Mucosa of gallbladder (tissue), 1 donor: ENCODE measurements around the gene HADH. TPM values are rescaled to one million over a fixed set of nuclear protein-coding genes. Genes with fewer than 3 reads are reported as not detected.
"Not testable (repeated sequence)": the region's sequence is repeated elsewhere in the genome, so short reads cannot be mapped to it uniquely, and the experiment has no call there.

ENCODE experiments used
- DNase-seq: peaks from one replicate; pipeline ENCODE4 v3.0.0-alpha.2; 2020; ENCODE audit warnings: low spot score
- total RNA-seq: library from RNA; stranded (reverse); gene quantifications from one replicate; pipeline ENCODE4 v1.2.1, GENCODE V29; 2021
- donor health status: DM: no; HTN: no; CAD: no.

Gene HADH
- total RNA-seq, 1 donor from 2014 or later, result 47.5 TPM

GRCh38 chr4:108031427-108032083 is 41.9 kb downstream of the HADH start:
- no peak for DNase-seq

GRCh38 chr4:108033348-108033747 is 43.7 kb downstream of the HADH start:
- no peak for DNase-seq

- DNase-seq, result no peak
Measured at GRCh38 chr4:108034565-108034964, 44.9 kb downstream of the HADH start.

GRCh38 chr4:108035691-108036090 is 46.0 kb downstream of the HADH start:
- DNase-seq, result no peak

- DNase-seq, result no peak
Measured at GRCh38 chr4:108036213-108036612, 46.5 kb downstream of the HADH start.

GRCh38 chr4:108037884-108038283 is 48.2 kb downstream of the HADH start:
- DNase-seq, result no peak

GRCh38 chr4:108042927-108043326 is 53.2 kb downstream of the HADH start:
- no peak for DNase-seq

GRCh38 chr4:108043526-108043925 is 53.8 kb downstream of the HADH start:
- no peak for DNase-seq

- DNase-seq, result no peak
Measured at GRCh38 chr4:108044951-108045686, 55.4 kb downstream of the HADH start.

- no peak for DNase-seq
Measured at GRCh38 chr4:108045687-108046024, 56.0 kb downstream of the HADH start.

GRCh38 chr4:108047199-108047598 is 57.5 kb downstream of the HADH start:
- no peak for DNase-seq

GRCh38 chr4:108048157-108048556 is 58.5 kb downstream of the HADH start:
- DNase-seq, result no peak

GRCh38 chr4:108048997-108049396 is 59.3 kb downstream of the HADH start:
- no peak for DNase-seq

- no peak for DNase-seq
Measured at GRCh38 chr4:108049406-108049805, 59.7 kb downstream of the HADH start.

GRCh38 chr4:108050166-108051111 is 60.8 kb downstream of the HADH start:
- not testable (repeated sequence) for DNase-seq

- peak; percentile 25 for DNase-seq
Measured at GRCh38 chr4:108051343-108051742, 61.7 kb downstream of the HADH start.

GRCh38 chr4:108052558-108053120 is 63.0 kb downstream of the HADH start:
- no peak for DNase-seq

- DNase-seq, result no peak
Measured at GRCh38 chr4:108053251-108053711, 63.6 kb downstream of the HADH start.

- no peak for DNase-seq
Measured at GRCh38 chr4:108054025-108054638, 64.4 kb downstream of the HADH start.

GRCh38 chr4:108055787-108056186 is 66.1 kb downstream of the HADH start:
- DNase-seq, result no peak

GRCh38 chr4:108056418-108056817 is 66.7 kb downstream of the HADH start:
- DNase-seq, result no peak
